Measurements from ENCODE around the gene PHKG2.
A peak's percentile ranks its signal among the peaks of the same experiment; 100 is the strongest.

PHKG2 gene

GRCh38 chr16:30758988-30759491 lies 10.8 kb downstream of the PHKG2 start:
- no peak for DNase-seq

DNA sequence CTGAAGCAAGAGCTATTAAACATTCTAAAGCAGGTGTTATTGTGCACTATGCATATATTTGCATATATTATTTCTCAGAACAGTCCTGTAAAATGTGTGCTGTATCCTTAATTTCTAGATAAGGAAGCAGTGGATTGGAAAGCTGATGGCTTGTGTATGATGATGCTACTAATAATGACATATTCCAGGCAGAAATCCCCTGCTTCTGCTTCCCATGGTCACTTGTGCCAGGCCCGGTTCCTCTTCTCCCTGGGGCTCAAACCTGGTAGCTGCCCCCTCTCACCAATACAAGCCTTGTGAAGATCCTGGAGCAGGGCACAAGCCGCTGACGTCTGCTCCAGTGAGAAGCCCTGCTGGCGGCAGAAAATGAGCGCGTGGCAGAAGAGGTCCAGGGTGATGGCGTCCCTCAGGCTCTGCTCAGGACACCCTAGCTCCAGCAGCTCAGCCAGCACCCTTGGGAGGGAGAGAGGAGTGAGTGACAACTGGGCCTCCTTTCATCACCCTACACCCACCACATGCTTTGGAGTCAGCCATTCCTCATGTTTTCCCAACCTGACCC lies 11.9 kb downstream of the PHKG2 start:
- DNase-seq: no peak

DNA sequence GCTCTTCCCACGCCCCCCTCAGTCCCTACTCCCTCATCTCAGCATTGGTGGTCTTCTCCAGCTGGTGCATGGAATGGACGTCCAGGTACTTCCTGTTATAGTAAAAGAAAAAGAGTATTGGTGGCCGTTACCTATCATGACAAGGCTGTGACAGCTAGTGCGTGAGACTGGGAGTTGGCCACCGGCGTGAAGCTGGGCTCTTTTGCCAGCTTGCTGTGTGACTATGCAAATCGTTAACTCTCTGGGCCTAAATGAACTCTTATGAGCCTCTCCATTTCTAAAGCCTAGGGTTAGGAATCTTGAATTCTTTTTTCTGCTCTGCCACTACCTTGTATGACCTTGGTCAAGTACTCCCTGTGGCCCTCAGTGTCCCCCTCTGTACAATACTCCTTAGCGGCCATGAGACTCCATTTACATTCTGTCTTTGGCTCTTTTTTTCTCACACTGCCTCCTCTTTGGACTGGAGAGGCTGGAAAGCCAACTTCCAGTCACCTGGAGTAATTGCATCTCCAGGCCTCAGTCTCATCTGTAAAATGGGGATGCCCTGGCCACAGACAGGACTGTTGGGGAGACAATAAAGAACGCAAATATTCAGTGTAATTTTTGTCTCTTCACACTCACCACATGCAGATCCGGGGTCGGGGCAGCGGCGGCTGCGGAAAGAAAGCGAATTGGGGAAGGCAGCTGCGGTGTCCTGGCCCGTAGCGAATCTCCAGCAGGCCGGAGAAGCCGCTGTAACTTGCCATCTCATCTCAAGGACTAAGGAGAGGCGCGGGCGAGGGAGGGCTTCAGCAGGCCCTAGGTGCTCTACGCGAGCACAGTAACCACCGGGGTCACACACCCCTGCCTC lies 12.6 kb downstream of the PHKG2 start:
- no peak for DNase-seq

DNA sequence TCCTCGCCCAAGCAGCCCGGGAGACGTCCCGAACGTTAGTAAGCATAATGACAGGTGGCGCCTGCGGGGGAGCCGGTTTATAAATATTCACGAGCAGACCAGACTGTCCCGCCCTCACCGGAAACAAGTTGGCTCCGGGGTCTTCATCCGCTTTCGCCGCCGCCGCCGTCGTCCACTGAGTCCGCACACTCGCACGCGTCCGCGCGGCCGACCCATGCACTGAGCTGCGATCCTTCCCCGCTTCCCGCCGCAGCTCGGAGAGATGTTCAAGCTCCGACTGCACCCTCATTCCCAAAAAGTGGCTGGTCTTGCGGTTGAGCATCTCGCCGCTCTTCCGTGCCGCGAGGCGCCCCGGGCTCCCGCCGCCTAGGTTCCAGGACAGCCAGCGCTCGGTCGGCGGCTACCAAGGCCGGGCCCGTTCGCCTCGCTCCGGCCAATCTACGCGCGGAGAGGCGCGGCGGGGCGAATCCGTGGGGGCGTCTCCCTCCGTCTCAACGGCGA lies 13.3 kb downstream of the PHKG2 start:
- DNase-seq: no peak

GRCh38 chr16:30761928-30762902 lies 14.0 kb downstream of the PHKG2 start, which contains the start of the genes CFAP119 and RNF40:
Gene CFAP119, minus strand, starts transcription at chr16:30762062. Its CDS starts 314 bp downstream, at chr16:30761748.
Gene RNF40, plus strand, starts transcription at chr16:30762322. Its CDS starts 224 bp downstream, at chr16:30762546.
- DNase-seq: peak; percentile 97

- DNase-seq: no peak
These were observed 14.9 kb downstream of the PHKG2 start for GRCh38 chr16:30762991-30763725.

- no peak for DNase-seq
These were observed 15.9 kb downstream of the PHKG2 start for GRCh38 chr16:30764086-30764485.

- no peak for DNase-seq
These were observed 16.7 kb downstream of the PHKG2 start for GRCh38 chr16:30764816-30765465.

- DNase-seq: no peak
These were observed 18.1 kb downstream of the PHKG2 start for GRCh38 chr16:30766206-30766932.

DNA sequence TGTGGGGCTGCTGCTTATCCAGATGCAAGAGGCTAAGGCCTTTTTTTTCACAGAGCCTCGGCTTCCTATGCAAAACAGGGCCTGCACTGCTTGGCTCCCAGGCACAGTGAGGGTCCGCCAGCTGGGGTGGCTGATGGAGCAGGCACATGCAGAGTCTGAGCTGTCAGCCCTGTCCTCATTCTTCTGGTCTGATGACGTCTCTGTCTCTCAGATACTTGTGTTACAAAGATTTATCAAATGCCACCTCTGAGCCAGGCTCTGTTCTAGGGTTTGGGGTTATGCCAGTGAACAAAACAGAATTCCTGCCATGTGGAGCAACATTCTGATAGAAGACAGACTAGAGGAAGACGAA lies 18.7 kb downstream of the PHKG2 start:
- no peak for DNase-seq

- DNase-seq: no peak
These were observed 19.7 kb downstream of the PHKG2 start for GRCh38 chr16:30767767-30768465.

DNA sequence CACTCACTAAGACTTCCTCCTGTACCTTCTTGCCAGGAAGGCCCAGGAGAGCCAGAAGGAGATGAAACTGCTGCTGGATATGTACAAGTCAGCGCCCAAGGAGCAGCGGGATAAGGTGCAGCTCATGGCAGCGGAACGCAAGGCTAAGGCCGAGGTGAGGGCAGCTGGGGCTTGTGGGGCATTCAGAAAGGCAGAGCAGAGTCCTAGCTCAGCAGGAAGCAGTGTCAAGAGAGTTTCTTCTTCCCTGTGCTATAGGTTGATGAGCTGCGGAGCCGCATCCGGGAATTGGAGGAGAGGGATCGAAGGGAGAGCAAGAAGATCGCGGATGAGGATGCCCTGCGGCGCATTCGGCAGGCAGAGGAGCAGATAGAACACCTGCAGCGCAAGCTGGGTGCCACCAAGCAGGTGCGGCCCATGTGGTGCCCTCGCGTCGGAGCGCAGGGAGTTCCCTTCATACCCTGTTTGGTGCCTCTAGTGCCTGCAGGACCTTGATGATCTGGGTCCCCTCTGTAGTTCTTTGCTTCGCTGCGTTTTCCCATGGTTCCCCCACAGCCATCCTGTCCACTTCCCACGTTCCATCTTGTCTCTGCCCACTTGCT lies 20.5 kb downstream of the PHKG2 start:
- no peak for DNase-seq

- no peak for DNase-seq
These were observed 21.3 kb downstream of the PHKG2 start for GRCh38 chr16:30769379-30770089.

DNA sequence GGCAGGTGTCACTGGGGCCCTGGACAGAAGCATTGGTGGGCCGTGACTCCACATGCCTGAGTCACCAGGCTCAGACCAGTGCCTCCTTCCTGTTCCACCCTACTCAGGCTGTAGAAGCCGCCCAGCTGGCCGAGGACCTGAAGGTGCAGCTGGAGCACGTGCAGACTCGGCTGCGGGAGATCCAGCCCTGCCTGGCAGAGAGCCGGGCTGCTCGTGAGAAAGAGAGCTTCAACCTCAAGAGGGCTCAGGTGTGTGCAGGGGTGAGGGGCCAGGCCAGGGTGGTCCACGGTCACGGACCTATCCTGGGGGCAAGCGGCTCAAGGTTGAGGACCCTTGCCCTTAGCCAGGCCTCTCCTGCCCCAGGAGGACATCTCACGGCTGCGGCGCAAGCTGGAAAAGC lies 23.5 kb downstream of the PHKG2 start:
- no peak for DNase-seq

- no peak for DNase-seq
These were observed 25.6 kb downstream of the PHKG2 start for GRCh38 chr16:30773826-30774225.

GRCh38 chr16:30774367-30775130 lies 26.3 kb downstream of the PHKG2 start:
- DNase-seq: no peak

- no peak for DNase-seq
These were observed 26.8 kb downstream of the PHKG2 start for GRCh38 chr16:30775131-30775391.

GRCh38 chr16:30775392-30776188 lies 27.4 kb downstream of the PHKG2 start:
- DNase-seq: peak; percentile 88

Measured in midbrain (tissue), 1 donor.